Measurements from ENCODE around the gene TMEM256.

- TF ChIP-seq POLR2A (IDR thresholded peaks at IDR 0.05) (no peak), POLR2AphosphoS5 (IDR thresholded peaks at IDR 0.05) (no peak)
- TF ChIP-seq, protein P1, sequence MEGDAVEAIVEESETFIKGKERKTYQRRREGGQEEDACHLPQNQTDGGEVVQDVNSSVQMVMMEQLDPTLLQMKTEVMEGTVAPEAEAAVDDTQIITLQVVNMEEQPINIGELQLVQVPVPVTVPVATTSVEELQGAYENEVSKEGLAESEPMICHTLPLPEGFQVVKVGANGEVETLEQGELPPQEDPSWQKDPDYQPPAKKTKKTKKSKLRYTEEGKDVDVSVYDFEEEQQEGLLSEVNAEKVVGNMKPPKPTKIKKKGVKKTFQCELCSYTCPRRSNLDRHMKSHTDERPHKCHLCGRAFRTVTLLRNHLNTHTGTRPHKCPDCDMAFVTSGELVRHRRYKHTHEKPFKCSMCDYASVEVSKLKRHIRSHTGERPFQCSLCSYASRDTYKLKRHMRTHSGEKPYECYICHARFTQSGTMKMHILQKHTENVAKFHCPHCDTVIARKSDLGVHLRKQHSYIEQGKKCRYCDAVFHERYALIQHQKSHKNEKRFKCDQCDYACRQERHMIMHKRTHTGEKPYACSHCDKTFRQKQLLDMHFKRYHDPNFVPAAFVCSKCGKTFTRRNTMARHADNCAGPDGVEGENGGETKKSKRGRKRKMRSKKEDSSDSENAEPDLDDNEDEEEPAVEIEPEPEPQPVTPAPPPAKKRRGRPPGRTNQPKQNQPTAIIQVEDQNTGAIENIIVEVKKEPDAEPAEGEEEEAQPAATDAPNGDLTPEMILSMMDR (IDR thresholded peaks at IDR 0.05), result no peak
These were observed 33.5 kb upstream of the TMEM256 start for GRCh38 chr17:7437369-7437863.

All from transverse colon (tissue), 4 donors.